ENCODE data around the gene RFX1.

RFX1 gene

GRCh38 chr19:14000691-14001375, 5.3 kb downstream of the RFX1 start:
- H3K4me3 ChIP-seq (ENCODE audit: low read length), result no peak overlapping the region
- no peak for DNase-seq (ENCODE audit: low read depth, low spot score)

- H3K4me3 ChIP-seq (ENCODE audit: low read length), result no peak overlapping the region
- DNase-seq (ENCODE audit: low read depth, low spot score), result no peak
Measured at GRCh38 chr19:13999085-13999484, 7.0 kb downstream of the RFX1 start.

- no peak for DNase-seq (ENCODE audit: low read depth, low spot score)
- H3K4me3 ChIP-seq (ENCODE audit: low read length), result no peak overlapping the region
Measured at GRCh38 chr19:13998426-13998825, 7.7 kb downstream of the RFX1 start.

- no peak overlapping the region for H3K4me3 ChIP-seq (ENCODE audit: low read length)
- no peak for DNase-seq (ENCODE audit: low read depth, low spot score)
Measured at GRCh38 chr19:13997631-13997962, 8.5 kb downstream of the RFX1 start.

- no peak for DNase-seq (ENCODE audit: low read depth, low spot score)
Measured at GRCh38 chr19:13996928-13997630, 9.0 kb downstream of the RFX1 start.

GRCh38 chr19:13995878-13996765, 10.0 kb downstream of the RFX1 start:
- DNase-seq (ENCODE audit: low read depth, low spot score), result no peak

More at GRCh38 chr19:13996928-13997630, 9.0 kb downstream of the RFX1 start:
- no peak overlapping the region for H3K4me3 ChIP-seq (ENCODE audit: low read length)

GRCh38 chr19:13995017-13995728, 10.9 kb downstream of the RFX1 start:
- DNase-seq (ENCODE audit: low read depth, low spot score), result no peak
- no peak overlapping the region for H3K4me3 ChIP-seq (ENCODE audit: low read length)

More at GRCh38 chr19:13995878-13996765, 10.0 kb downstream of the RFX1 start:
- H3K4me3 ChIP-seq (ENCODE audit: low read length), result no peak overlapping the region

GRCh38 chr19:13993590-13994300, 12.4 kb downstream of the RFX1 start:
- no peak overlapping the region for H3K4me3 ChIP-seq (ENCODE audit: low read length)
- DNase-seq (ENCODE audit: low read depth, low spot score), result no peak

- DNase-seq (ENCODE audit: low read depth, low spot score), result no peak
- H3K4me3 ChIP-seq (ENCODE audit: low read length), result no peak overlapping the region
Measured at GRCh38 chr19:13992025-13992424, 14.1 kb downstream of the RFX1 start.

- DNase-seq (ENCODE audit: low read depth, low spot score), result no peak
- H3K4me3 ChIP-seq (ENCODE audit: low read length), result no peak overlapping the region
Measured at GRCh38 chr19:13990085-13990484, 16.0 kb downstream of the RFX1 start.

- H3K4me3 ChIP-seq (ENCODE audit: low read length), result no peak overlapping the region
- no peak for DNase-seq (ENCODE audit: low read depth, low spot score)
Measured at GRCh38 chr19:13989487-13989886, 16.6 kb downstream of the RFX1 start.

- no peak for DNase-seq (ENCODE audit: low read depth, low spot score)
- H3K4me3 ChIP-seq (ENCODE audit: low read length), result peak overlapping the region; percentile 46
Measured at GRCh38 chr19:13987101-13987890, 18.8 kb downstream of the RFX1 start.

- peak; percentile 95 for DNase-seq (ENCODE audit: low read depth, low spot score)
- peak overlapping the region; percentile 46 for H3K4me3 ChIP-seq (ENCODE audit: low read length)
Measured at GRCh38 chr19:13986348-13986904, 19.7 kb downstream of the RFX1 start.

- H3K4me3 ChIP-seq (ENCODE audit: low read length), result peak overlapping the region; percentile 41
Measured at GRCh38 chr19:13985771-13986347, 20.3 kb downstream of the RFX1 start.

GRCh38 chr19:13984875-13985741, 21.0 kb downstream of the RFX1 start:
- no peak for DNase-seq (ENCODE audit: low read depth, low spot score)
- no peak overlapping the region for H3K4me3 ChIP-seq (ENCODE audit: low read length)

More at GRCh38 chr19:13985771-13986347, 20.3 kb downstream of the RFX1 start:
- DNase-seq (ENCODE audit: low read depth, low spot score), result no peak

- DNase-seq (ENCODE audit: low read depth, low spot score), result no peak
- no peak overlapping the region for H3K4me3 ChIP-seq (ENCODE audit: low read length)
Measured at GRCh38 chr19:13984186-13984585, 21.9 kb downstream of the RFX1 start.

All from Jurkat, Clone E6-1 (cell line).